ENCODE data around the gene GNAT2.

Gene GNAT2

DNA sequence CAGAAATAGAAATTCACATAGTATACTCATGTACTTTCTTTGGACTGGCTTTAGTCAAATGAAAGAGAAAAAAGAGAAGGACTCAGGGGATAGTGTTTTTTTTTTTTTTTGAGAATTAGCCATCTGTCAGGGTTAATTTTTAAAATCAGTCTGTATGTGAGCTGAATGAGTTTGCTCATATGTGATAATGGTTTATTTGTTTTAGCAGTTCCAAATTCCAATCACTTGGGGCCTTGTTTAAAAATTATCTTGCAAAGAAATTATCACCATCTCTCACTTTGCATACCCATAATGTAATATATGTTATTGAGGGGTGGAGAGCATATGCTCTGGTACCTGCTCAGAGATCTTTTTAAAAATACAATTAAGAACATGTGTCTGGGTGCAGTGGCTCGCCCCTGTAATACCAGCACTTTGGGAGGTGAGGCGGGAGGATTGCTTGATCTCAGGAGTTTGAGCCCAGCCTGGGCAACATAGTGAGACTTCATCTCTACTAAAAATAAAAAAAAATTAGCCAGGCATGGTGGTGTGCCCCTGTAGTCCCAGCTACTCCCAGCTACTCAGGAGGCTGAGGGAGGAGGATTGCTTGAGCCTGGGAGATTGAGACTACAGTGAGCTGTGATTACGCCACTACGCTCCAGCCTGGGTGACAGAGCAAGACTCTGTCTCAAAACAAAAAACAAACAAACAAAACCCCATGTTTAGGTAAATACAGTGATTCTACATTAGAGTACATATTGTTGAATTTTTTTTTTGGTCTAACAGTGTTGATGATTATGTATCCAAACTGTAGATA, 51.3 kb downstream of the GNAT2 start:
- no peak for TF ChIP-seq LEF1 (IDR thresholded peaks at IDR 0.05; ENCODE audit: borderline replicate concordance)
- ChIA-PET CTCF (interaction anchor here (0.6 kb wide), 2 partner anchors 250 to 413 kb away, joined by 3 to 5 read pairs; no protein-coding TSS in a partner anchor), POLR2A (no interaction called here)
- no peak for DNase-seq (ENCODE audit: extremely low spot score)

DNA sequence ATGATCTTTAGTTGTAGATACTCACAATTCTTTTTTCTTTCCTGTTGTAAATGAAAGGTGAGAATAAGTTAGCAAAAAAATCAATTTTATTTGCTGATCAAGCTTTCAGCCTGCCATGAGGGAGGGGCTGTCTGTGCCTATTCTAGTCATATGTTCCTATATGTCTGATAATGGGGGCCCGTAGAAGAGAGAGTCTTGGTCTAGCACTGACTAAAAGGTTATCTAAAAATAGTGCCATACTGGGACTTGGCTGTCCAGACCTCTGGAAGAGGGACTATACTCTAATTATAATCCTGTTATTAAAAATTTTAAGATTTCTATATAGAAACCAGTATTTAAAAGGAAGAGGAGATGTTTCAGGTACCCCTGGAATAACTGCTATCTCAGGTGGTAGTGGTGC, 52.4 kb downstream of the GNAT2 start:
- DNase-seq (ENCODE audit: extremely low spot score): no peak
- POLR2A ChIA-PET: no interaction called here
- CTCF ChIA-PET: interaction anchor here (0.7 kb wide), 1 partner anchor 14 kb away, joined by 3 read pairs; no protein-coding TSS in a partner anchor
- TF ChIP-seq CTBP1 (IDR thresholded peaks at IDR 0.05; ENCODE audit: borderline replicate concordance): no peak
- TF ChIP-seq SUZ12 (IDR thresholded peaks at IDR 0.05): no peak
- TF ChIP-seq FOXK2 (IDR thresholded peaks at IDR 0.05): no peak

DNA sequence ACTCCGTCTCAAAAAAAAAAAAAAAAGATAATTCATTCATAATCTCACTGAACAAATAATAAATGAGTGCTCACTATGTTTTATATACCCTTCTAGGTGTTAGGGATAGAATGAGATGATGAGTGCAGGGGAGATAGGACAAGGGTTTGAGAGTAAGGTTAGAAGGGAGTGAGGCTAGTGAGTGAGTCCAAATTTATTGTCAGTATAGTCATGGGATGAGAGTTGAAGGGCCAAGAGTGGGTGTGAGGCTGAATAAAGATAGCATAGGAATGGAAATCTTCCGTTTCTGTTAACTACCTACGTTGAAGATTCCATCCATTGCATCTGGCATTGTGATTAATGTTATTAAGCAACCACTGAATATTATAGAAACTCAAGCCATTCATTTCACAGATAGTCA, 54.2 kb downstream of the GNAT2 start:
- no peak for TF ChIP-seq FOXK2 (IDR thresholded peaks at IDR 0.05)
- TF ChIP-seq, protein P1, sequence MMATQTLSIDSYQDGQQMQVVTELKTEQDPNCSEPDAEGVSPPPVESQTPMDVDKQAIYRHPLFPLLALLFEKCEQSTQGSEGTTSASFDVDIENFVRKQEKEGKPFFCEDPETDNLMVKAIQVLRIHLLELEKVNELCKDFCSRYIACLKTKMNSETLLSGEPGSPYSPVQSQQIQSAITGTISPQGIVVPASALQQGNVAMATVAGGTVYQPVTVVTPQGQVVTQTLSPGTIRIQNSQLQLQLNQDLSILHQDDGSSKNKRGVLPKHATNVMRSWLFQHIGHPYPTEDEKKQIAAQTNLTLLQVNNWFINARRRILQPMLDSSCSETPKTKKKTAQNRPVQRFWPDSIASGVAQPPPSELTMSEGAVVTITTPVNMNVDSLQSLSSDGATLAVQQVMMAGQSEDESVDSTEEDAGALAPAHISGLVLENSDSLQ (IDR thresholded peaks at IDR 0.05): no peak

DNA sequence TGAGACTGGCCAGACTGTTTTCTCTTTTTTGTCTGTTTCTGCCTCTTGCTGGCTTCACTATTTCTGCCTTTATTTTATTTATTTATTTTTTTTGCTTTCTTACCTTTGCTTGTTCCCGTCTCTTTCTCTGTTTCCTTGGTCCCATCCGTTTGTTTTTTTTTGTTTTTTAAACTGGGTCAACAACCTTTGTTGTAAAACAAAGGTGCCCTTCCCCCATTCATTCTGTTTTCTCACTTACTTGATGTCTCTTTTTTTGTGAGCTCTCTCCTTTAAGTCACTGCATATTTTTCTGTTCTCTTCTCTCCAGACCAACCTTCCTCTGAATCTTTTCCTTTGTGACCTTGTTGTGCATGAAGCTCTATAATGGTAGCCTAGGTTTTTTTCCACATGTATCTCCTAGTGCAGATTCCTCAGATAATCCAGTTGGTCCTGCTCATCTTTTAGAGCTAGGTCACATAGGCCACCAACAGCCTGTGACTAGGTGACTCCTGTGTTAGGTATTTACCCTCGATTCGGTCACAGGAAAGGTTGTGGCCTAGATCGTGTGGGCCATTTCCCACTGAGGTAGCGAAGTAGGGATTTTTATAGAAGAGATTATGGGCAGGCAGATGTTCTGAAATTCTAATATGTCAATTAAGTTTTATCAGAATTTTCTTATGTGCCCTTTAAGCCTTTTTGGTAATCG, 55.1 kb downstream of the GNAT2 start:
- TF ChIP-seq NFRKB (IDR thresholded peaks at IDR 0.05) (no peak), BHLHE40 (IDR thresholded peaks at IDR 0.05; ENCODE audit: borderline replicate concordance) (no peak), CTBP1 (IDR thresholded peaks at IDR 0.05; ENCODE audit: borderline replicate concordance) (no peak), SUZ12 (IDR thresholded peaks at IDR 0.05) (no peak), FOXA1 (IDR thresholded peaks at IDR 0.05) (no peak), ELF4 (IDR thresholded peaks at IDR 0.05) (no peak)
- TF ChIP-seq, protein P1 (IDR thresholded peaks at IDR 0.05): no peak
- DNase-seq (ENCODE audit: extremely low spot score): no peak
- ChIA-PET POLR2A (interaction anchor here (5.4 kb wide), 1 partner anchor 16 kb away, joined by 46 read pairs; the partner anchor contains the start of gene GNAI3), CTCF (interaction anchor here (0.6 to 1.3 kb wide), 3 partner anchors 16 to 391 kb away, joined by 3 to 8 read pairs (median 4); partner anchors contain the start of gene GNAI3)

More for the DNA sequence above, 54.2 kb downstream of the GNAT2 start:
- ChIA-PET POLR2A (no interaction called here), CTCF (interaction anchor here (0.7 kb wide), 1 partner anchor 152 kb away, joined by 8 read pairs; no protein-coding TSS in a partner anchor)
- no peak for DNase-seq (ENCODE audit: extremely low spot score)

DNA sequence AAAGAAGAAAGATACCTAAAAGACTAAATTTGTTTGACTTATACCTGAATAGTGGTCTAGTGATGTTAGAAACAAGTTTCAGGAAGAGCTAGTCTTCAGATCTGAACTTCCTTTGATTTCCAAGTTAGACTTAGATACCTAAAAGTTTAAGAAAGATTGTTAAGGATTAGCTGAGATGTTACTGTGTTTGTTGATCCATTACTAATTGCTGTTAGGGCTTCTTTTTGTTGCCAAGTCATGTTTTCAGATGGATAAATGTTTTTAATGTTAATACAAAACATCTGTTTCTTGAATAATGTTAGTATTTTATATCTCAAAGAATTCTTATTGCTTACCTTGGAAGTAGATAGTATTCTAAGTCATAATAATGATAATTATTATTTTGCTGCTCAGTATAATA, 59.4 kb downstream of the GNAT2 start:
- TF ChIP-seq FOXK2 (IDR thresholded peaks at IDR 0.05) (no peak), ARNT (IDR thresholded peaks at IDR 0.05) (no peak), BHLHE40 (IDR thresholded peaks at IDR 0.05; ENCODE audit: borderline replicate concordance) (no peak), NFRKB (IDR thresholded peaks at IDR 0.05) (no peak), ELF4 (IDR thresholded peaks at IDR 0.05) (no peak), TARDBP (IDR thresholded peaks at IDR 0.05) (no peak), L3MBTL2 (conservative IDR thresholded peaks at IDR 0.05) (no peak), LEF1 (IDR thresholded peaks at IDR 0.05; ENCODE audit: borderline replicate concordance) (no peak), HDGF (IDR thresholded peaks at IDR 0.05; ENCODE audit: borderline replicate concordance) (no peak), FOXM1 (IDR thresholded peaks at IDR 0.05; ENCODE audit: borderline replicate concordance) (no peak), CTBP1 (IDR thresholded peaks at IDR 0.05; ENCODE audit: borderline replicate concordance) (no peak), ZNF384 (IDR thresholded peaks at IDR 0.05) (no peak), SUZ12 (IDR thresholded peaks at IDR 0.05) (no peak), FOXA1 (IDR thresholded peaks at IDR 0.05) (no peak), SP1 (IDR thresholded peaks at IDR 0.05) (no peak)
- TF ChIP-seq, protein P1 (IDR thresholded peaks at IDR 0.05): no peak
- no peak for DNase-seq (ENCODE audit: extremely low spot score)
- ChIA-PET CTCF (interaction anchor here (0.5 to 1.2 kb wide), 4 partner anchors 13 to 191 kb away, joined by 3 to 4 read pairs (median 3); no protein-coding TSS in a partner anchor), POLR2A (interaction anchor here (1.4 to 5.4 kb wide), 2 partner anchors 11 to 60 kb away, joined by 3 to 46 read pairs; partner anchors contain the start of genes AMPD2, GNAI3 and GNAT2)

DNA sequence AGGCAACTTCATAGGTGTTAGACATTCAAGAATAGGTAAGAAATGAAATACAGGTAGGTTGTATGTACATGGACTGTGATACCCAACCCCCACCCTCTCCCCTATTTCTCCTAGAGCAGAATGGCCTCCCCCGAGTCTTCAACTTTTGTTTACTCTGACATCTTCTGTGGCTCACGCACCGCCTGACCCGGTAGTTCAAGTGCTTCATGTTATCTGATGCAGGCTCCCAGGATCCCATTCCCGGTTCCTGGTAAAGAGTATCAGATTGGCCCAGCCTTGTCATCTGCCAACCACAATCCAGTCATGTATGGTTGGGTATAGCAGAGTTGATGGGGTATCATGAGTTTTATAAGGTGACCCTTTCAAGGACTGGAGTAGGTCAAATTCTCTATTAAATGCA, 61.9 kb downstream of the GNAT2 start:
- TF ChIP-seq ARNT (IDR thresholded peaks at IDR 0.05) (no peak), ZNF384 (IDR thresholded peaks at IDR 0.05) (no peak), BHLHE40 (IDR thresholded peaks at IDR 0.05; ENCODE audit: borderline replicate concordance) (no peak), HDGF (IDR thresholded peaks at IDR 0.05; ENCODE audit: borderline replicate concordance) (no peak), SUZ12 (IDR thresholded peaks at IDR 0.05) (no peak), ELF4 (IDR thresholded peaks at IDR 0.05) (no peak), FOXA1 (IDR thresholded peaks at IDR 0.05) (no peak), TARDBP (IDR thresholded peaks at IDR 0.05) (no peak), SP1 (IDR thresholded peaks at IDR 0.05) (no peak), FOXK2 (IDR thresholded peaks at IDR 0.05) (no peak), NFRKB (IDR thresholded peaks at IDR 0.05) (no peak), CTBP1 (IDR thresholded peaks at IDR 0.05; ENCODE audit: borderline replicate concordance) (no peak), L3MBTL2 (conservative IDR thresholded peaks at IDR 0.05) (no peak), LEF1 (IDR thresholded peaks at IDR 0.05; ENCODE audit: borderline replicate concordance) (no peak), FOXM1 (IDR thresholded peaks at IDR 0.05; ENCODE audit: borderline replicate concordance) (no peak)
- TF ChIP-seq, protein P1 (IDR thresholded peaks at IDR 0.05): no peak
- DNase-seq (ENCODE audit: extremely low spot score): no peak
- ChIA-PET CTCF (no interaction called here), POLR2A (no interaction called here)
